ENCODE results near the gene MAST4.

DNA sequence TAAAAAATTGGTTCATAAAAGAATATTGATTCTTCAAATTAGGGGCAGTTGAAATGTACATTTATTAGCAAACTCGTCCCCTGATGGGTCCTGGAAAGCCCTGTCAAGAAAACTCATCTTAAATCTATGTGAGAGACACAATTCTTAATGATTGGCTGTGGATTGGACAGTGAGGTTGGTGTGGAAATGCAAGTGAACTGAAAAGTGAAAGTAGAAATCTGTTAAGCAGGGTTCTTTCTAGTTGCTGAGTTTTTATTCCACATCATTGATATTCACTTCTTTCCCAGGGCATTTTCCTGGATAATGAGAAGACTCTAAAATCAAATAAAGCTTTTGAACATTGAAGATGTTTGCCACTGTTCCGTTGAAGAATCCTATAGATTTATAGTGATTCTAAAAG lies 292.4 kb downstream of the MAST4 start:
- TF ChIP-seq POLR2AphosphoS5 (IDR thresholded peaks at IDR 0.05; ENCODE audit: low read depth, low read length), result no peak
- no peak for TF ChIP-seq POLR2A (IDR thresholded peaks at IDR 0.05; ENCODE audit: low read depth, low read length)
- TF ChIP-seq SPI1 (IDR thresholded peaks at IDR 0.05; ENCODE audit: low read depth, low read length), result no peak
- no peak for TF ChIP-seq TAF1 (IDR thresholded peaks at IDR 0.05; ENCODE audit: low read depth, low read length)

All from GM12891 (cell line).